ENCODE measurements around the gene TNFSF11.

TNFSF11 gene

GRCh38 chr13:42643076-42643475, 69.1 kb downstream of the TNFSF11 start:
- Histone ChIP-seq H3K27me3 (ENCODE audit: low read depth, low read length) (no peaks in the 10 kb centered on the region), H2AFZ (ENCODE audit: low read depth, low read length) (no peak overlapping the region), H3K4me3 (ENCODE audit: low read length) (no peak overlapping the region), H3K36me3 (replicated peaks; ENCODE audit: low read depth, low read length) (no peaks in the 10 kb centered on the region), H4K20me1 (ENCODE audit: insufficient read depth, low read length) (no peaks in the 10 kb centered on the region), H3K27ac (ENCODE audit: low read length) (no peak overlapping the region), H3K79me2 (ENCODE audit: low read length) (no peaks in the 10 kb centered on the region), H3K9me3 (ENCODE audit: insufficient read depth, low read length) (no peaks in the 10 kb centered on the region), H3K4me1 (ENCODE audit: low read length) (no peaks in the 10 kb centered on the region), H3K4me2 (ENCODE audit: low read length) (no peak overlapping the region), H3K9ac (ENCODE audit: low read length) (no peak overlapping the region)
- no peak for TF ChIP-seq EZH2phosphoT487 (IDR thresholded peaks at IDR 0.05; ENCODE audit: low read depth)

GRCh38 chr13:42644841-42645240, 70.9 kb downstream of the TNFSF11 start:
- Histone ChIP-seq H3K4me1 (ENCODE audit: low read length) (no peaks in the 10 kb centered on the region), H4K20me1 (ENCODE audit: insufficient read depth, low read length) (no peaks in the 10 kb centered on the region), H3K27ac (ENCODE audit: low read length) (no peak overlapping the region), H3K4me2 (ENCODE audit: low read length) (no peak overlapping the region), H3K4me3 (ENCODE audit: low read length) (no peak overlapping the region), H3K9me3 (ENCODE audit: insufficient read depth, low read length) (no peaks in the 10 kb centered on the region), H3K36me3 (replicated peaks; ENCODE audit: low read depth, low read length) (no peaks in the 10 kb centered on the region), H3K79me2 (ENCODE audit: low read length) (no peaks in the 10 kb centered on the region), H2AFZ (ENCODE audit: low read depth, low read length) (no peak overlapping the region), H3K9ac (ENCODE audit: low read length) (no peak overlapping the region), H3K27me3 (ENCODE audit: low read depth, low read length) (0 out of 2 replicates have a peak, but pooled peaks cover 6% of the 10 kb centered on the region)
- TF ChIP-seq CTCF (IDR thresholded peaks at IDR 0.05; ENCODE audit: low read depth, low read length): no peak
- TF ChIP-seq EZH2phosphoT487 (IDR thresholded peaks at IDR 0.05; ENCODE audit: low read depth): no peak

DNA sequence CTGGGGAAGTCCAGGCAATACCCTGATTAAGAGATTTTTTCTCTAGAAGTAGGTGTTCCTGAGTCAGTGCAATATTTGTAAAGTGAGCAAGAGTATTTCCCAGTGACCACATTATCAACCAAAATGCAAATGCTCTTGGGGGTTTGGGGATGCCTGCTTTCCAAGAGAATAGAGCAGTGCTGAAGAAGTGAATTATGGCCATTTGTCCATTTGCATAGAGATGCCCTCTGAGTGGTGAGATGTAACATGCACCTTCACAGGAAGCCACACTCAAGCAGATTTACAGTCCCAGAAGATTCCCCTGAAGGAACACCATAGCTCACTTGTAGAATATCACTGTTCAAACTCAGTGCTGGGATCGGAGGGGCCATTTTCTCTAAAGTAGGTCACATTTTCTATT, 71.8 kb downstream of the TNFSF11 start:
- Histone ChIP-seq H3K27ac (ENCODE audit: low read length) (no peak overlapping the region), H3K4me3 (ENCODE audit: low read length) (no peak overlapping the region), H3K9me3 (ENCODE audit: insufficient read depth, low read length) (no peaks in the 10 kb centered on the region), H3K79me2 (ENCODE audit: low read length) (no peaks in the 10 kb centered on the region), H3K9ac (ENCODE audit: low read length) (no peak overlapping the region), H4K20me1 (ENCODE audit: insufficient read depth, low read length) (no peaks in the 10 kb centered on the region), H2AFZ (ENCODE audit: low read depth, low read length) (no peak overlapping the region), H3K36me3 (replicated peaks; ENCODE audit: low read depth, low read length) (no peaks in the 10 kb centered on the region), H3K4me2 (ENCODE audit: low read length) (no peak overlapping the region), H3K27me3 (ENCODE audit: low read depth, low read length) (peaks cover 8% of the 10 kb centered on the region; the same call in 1 of the 2 replicates), H3K4me1 (ENCODE audit: low read length) (no peaks in the 10 kb centered on the region)
- TF ChIP-seq EZH2phosphoT487 (IDR thresholded peaks at IDR 0.05; ENCODE audit: low read depth): no peak

- peaks cover 11% of the 10 kb centered on the region for H3K4me1 ChIP-seq (ENCODE audit: low read length)
- H3K9me3 ChIP-seq (ENCODE audit: insufficient read depth, low read length): no peaks in the 10 kb centered on the region
- no peak overlapping the region for H3K4me3 ChIP-seq (ENCODE audit: low read length)
- H2AFZ ChIP-seq (ENCODE audit: low read depth, low read length): no peak overlapping the region
- H3K79me2 ChIP-seq (ENCODE audit: low read length): no peaks in the 10 kb centered on the region
- H3K27ac ChIP-seq (ENCODE audit: low read length): no peak overlapping the region
- H3K9ac ChIP-seq (ENCODE audit: low read length): no peak overlapping the region
- no peaks in the 10 kb centered on the region for H4K20me1 ChIP-seq (ENCODE audit: insufficient read depth, low read length)
- TF ChIP-seq CTCF (IDR thresholded peaks at IDR 0.05; ENCODE audit: low read depth, low read length): no peak
- TF ChIP-seq EZH2phosphoT487 (IDR thresholded peaks at IDR 0.05; ENCODE audit: low read depth): no peak
- no peaks in the 10 kb centered on the region for H3K36me3 ChIP-seq (replicated peaks; ENCODE audit: low read depth, low read length)
- peaks cover 25% of the 10 kb centered on the region for H3K27me3 ChIP-seq (ENCODE audit: low read depth, low read length)
- no peak overlapping the region for H3K4me2 ChIP-seq (ENCODE audit: low read length)
Observed at GRCh38 chr13:42649141-42649540, 75.2 kb downstream of the TNFSF11 start.

GRCh38 chr13:42649831-42650230, 75.9 kb downstream of the TNFSF11 start:
- Histone ChIP-seq H4K20me1 (ENCODE audit: insufficient read depth, low read length) (no peaks in the 10 kb centered on the region), H2AFZ (ENCODE audit: low read depth, low read length) (no peak overlapping the region), H3K4me3 (ENCODE audit: low read length) (no peak overlapping the region), H3K27me3 (ENCODE audit: low read depth, low read length) (peaks cover 28% of the 10 kb centered on the region), H3K9me3 (ENCODE audit: insufficient read depth, low read length) (no peaks in the 10 kb centered on the region), H3K4me2 (ENCODE audit: low read length) (no peak overlapping the region), H3K9ac (ENCODE audit: low read length) (no peak overlapping the region), H3K27ac (ENCODE audit: low read length) (no peak overlapping the region), H3K36me3 (replicated peaks; ENCODE audit: low read depth, low read length) (no peaks in the 10 kb centered on the region), H3K79me2 (ENCODE audit: low read length) (no peaks in the 10 kb centered on the region), H3K4me1 (ENCODE audit: low read length) (peaks cover 11% of the 10 kb centered on the region)
- TF ChIP-seq EZH2phosphoT487 (IDR thresholded peaks at IDR 0.05; ENCODE audit: low read depth) (no peak), CTCF (IDR thresholded peaks at IDR 0.05; ENCODE audit: low read depth, low read length) (no peak)
